MM.1S (cell line): ENCODE measurements around the gene CALCB.

Experiments
- DNase-seq: peaks from one replicate; pipeline ENCODE4 v3.0.0-alpha.2; 2015
- H2AFZ ChIP-seq: fragments of 300-600 bp; sonication (generic); 2 replicates; pipeline ENCODE4 v1.6.0; 2016; ENCODE audit warnings: antibody characterized with exemption, low read length
- H3F3A ChIP-seq: fragments of 300-600 bp; sonication (generic); 2 replicates; pipeline ENCODE4 v1.6.1; 2016; ENCODE audit warnings: mild to moderate bottlenecking, antibody characterized with exemption, low read length, moderate library complexity, mixed read lengths; ENCODE audit not compliant: insufficient read depth
- H3K27ac ChIP-seq: fragments of 300-600 bp; sonication (generic); 2 replicates; pipeline ENCODE4 v1.5.1; 2016; ENCODE audit warnings: mild to moderate bottlenecking, low read length
- H3K27me3 ChIP-seq: fragments of 300-600 bp; sonication (generic); replicated peaks from 2 replicates; pipeline ENCODE4 v1.6.0; 2016; ENCODE audit warnings: low read length; ENCODE audit not compliant: insufficient read depth
- H3K36me3 ChIP-seq: fragments of 300-600 bp; sonication (generic); replicated peaks from 2 replicates; pipeline ENCODE4 v1.6.1; 2016; ENCODE audit warnings: mild to moderate bottlenecking, low read length, mixed read lengths; ENCODE audit not compliant: insufficient read depth
- H3K4me1 ChIP-seq: fragments of 300-600 bp; sonication (generic); 2 replicates; pipeline ENCODE4 v1.6.1; 2016; ENCODE audit warnings: low read length, mixed read lengths
- H3K4me2 ChIP-seq: fragments of 300-600 bp; sonication (generic); 2 replicates; pipeline ENCODE4 v1.6.0; 2016; ENCODE audit warnings: low read depth, low read length
- H3K4me3 ChIP-seq: fragments of 300-600 bp; sonication (generic); 2 replicates; pipeline ENCODE4 v1.5.1; 2016; ENCODE audit warnings: low read length, mixed read lengths
- H3K79me2 ChIP-seq: fragments of 300-600 bp; sonication (generic); 2 replicates; pipeline ENCODE4 v1.6.1; 2016; ENCODE audit warnings: mixed run types, low read length, mixed read lengths
- H3K9ac ChIP-seq: fragments of 300-600 bp; sonication (generic); 2 replicates; pipeline ENCODE4 v1.6.1; 2016; ENCODE audit warnings: low read length, mixed read lengths
- H3K9me2 ChIP-seq: fragments of 300-600 bp; sonication (generic); replicated peaks from 2 replicates; pipeline ENCODE4 v1.6.1; 2016; ENCODE audit warnings: mild to moderate bottlenecking, low read length, mixed read lengths; ENCODE audit not compliant: insufficient read depth
- H3K9me3 ChIP-seq: fragments of 300-600 bp; sonication (generic); replicated peaks from 2 replicates; pipeline ENCODE4 v1.6.1; 2016; ENCODE audit warnings: mild to moderate bottlenecking, low read length, mixed read lengths; ENCODE audit not compliant: insufficient read depth
- H4K20me1 ChIP-seq: fragments of 300-600 bp; sonication (generic); 2 replicates; pipeline ENCODE4 v1.6.1; 2016; ENCODE audit warnings: mild to moderate bottlenecking, low read length, moderate library complexity, mixed read lengths; ENCODE audit not compliant: insufficient read depth
- EZH2 ChIP-seq: fragments of 300-600 bp; sonication (generic); optimal IDR thresholded peaks from 2 replicates; pipeline ENCODE3; 2017; ENCODE audit warnings: low read depth, mild to moderate bottlenecking, antibody characterized with exemption, low read length, mixed read lengths
- EZH2phosphoT487 ChIP-seq: fragments of 300-600 bp; sonication (generic); IDR thresholded peaks from 2 replicates; pipeline ENCODE4 v1.6.1; 2018; ENCODE audit warnings: antibody characterized with exemption, low read length
- TF ChIP-seq, protein P1 (sequence below): fragments of 300-600 bp; sonication (generic); IDR thresholded peaks from 2 replicates; pipeline ENCODE4 v1.5.1; 2016; ENCODE audit warnings: antibody characterized with exemption, low read length, mixed read lengths

Gene CALCB

GRCh38 chr11:15107730-15108515 is 34.5 kb downstream of the CALCB start:
- Histone ChIP-seq H3K4me1 (peaks cover 12% of the 10 kb centered on the region), H3K27me3 (no peaks in the 10 kb centered on the region), H3K9me3 (no peaks in the 10 kb centered on the region), H3K4me2 (no peak overlapping the region), H3F3A (no peaks in the 10 kb centered on the region), H3K27ac (peak overlapping the region; percentile 14; the same call in 1 of the 2 replicates), H3K9ac (no peak overlapping the region), H3K79me2 (no peaks in the 10 kb centered on the region), H4K20me1 (no peaks in the 10 kb centered on the region), H3K9me2 (no peaks in the 10 kb centered on the region), H2AFZ (0 out of 2 replicates have a peak overlapping the region, but pooled peaks have one; percentile 12), H3K4me3 (no peak overlapping the region), H3K36me3 (no peaks in the 10 kb centered on the region)
- DNase-seq: peak; percentile 46
- TF ChIP-seq, protein P1, sequence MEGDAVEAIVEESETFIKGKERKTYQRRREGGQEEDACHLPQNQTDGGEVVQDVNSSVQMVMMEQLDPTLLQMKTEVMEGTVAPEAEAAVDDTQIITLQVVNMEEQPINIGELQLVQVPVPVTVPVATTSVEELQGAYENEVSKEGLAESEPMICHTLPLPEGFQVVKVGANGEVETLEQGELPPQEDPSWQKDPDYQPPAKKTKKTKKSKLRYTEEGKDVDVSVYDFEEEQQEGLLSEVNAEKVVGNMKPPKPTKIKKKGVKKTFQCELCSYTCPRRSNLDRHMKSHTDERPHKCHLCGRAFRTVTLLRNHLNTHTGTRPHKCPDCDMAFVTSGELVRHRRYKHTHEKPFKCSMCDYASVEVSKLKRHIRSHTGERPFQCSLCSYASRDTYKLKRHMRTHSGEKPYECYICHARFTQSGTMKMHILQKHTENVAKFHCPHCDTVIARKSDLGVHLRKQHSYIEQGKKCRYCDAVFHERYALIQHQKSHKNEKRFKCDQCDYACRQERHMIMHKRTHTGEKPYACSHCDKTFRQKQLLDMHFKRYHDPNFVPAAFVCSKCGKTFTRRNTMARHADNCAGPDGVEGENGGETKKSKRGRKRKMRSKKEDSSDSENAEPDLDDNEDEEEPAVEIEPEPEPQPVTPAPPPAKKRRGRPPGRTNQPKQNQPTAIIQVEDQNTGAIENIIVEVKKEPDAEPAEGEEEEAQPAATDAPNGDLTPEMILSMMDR: no peak
- TF ChIP-seq EZH2phosphoT487: no peak
- TF ChIP-seq EZH2: no peak

- H2AFZ ChIP-seq: no peak overlapping the region
Measured at GRCh38 chr11:15108592-15109130, 35.3 kb downstream of the CALCB start.

GRCh38 chr11:15109602-15110001 is 36.2 kb downstream of the CALCB start:
- Histone ChIP-seq H2AFZ (no peak overlapping the region), H3K27me3 (no peaks in the 10 kb centered on the region), H3K79me2 (no peaks in the 10 kb centered on the region), H3K9ac (no peak overlapping the region), H3K4me3 (no peak overlapping the region), H3K36me3 (no peaks in the 10 kb centered on the region), H3K9me2 (no peaks in the 10 kb centered on the region), H3K27ac (no peak overlapping the region), H3K9me3 (no peaks in the 10 kb centered on the region), H3K4me2 (no peak overlapping the region), H3K4me1 (peaks cover 21% of the 10 kb centered on the region), H3F3A (peaks cover 4% of the 10 kb centered on the region; the same call in 1 of the 2 replicates), H4K20me1 (no peaks in the 10 kb centered on the region)
- TF ChIP-seq EZH2: no peak
- no peak for TF ChIP-seq EZH2phosphoT487
- TF ChIP-seq, protein P1: no peak
- no peak for DNase-seq

More at GRCh38 chr11:15108592-15109130, 35.3 kb downstream of the CALCB start:
- H3F3A ChIP-seq: peaks cover 3% of the 10 kb centered on the region; the same call in 1 of the 2 replicates
- no peaks in the 10 kb centered on the region for H3K9me2 ChIP-seq
- no peaks in the 10 kb centered on the region for H3K36me3 ChIP-seq
- H3K4me3 ChIP-seq: no peak overlapping the region
- no peaks in the 10 kb centered on the region for H3K27me3 ChIP-seq
- H3K4me2 ChIP-seq: no peak overlapping the region
- peaks cover 14% of the 10 kb centered on the region for H3K4me1 ChIP-seq
- H3K9me3 ChIP-seq: no peaks in the 10 kb centered on the region
- H3K9ac ChIP-seq: no peak overlapping the region
- no peak for DNase-seq
- H3K27ac ChIP-seq: peak overlapping the region; percentile 14; the same call in 1 of the 2 replicates
- no peak for TF ChIP-seq EZH2phosphoT487
- TF ChIP-seq, protein P1: no peak
- no peak for TF ChIP-seq EZH2
- H3K79me2 ChIP-seq: no peaks in the 10 kb centered on the region
- H4K20me1 ChIP-seq: no peaks in the 10 kb centered on the region
